ENCODE results near the gene CARMIL1.

CARMIL1 gene

GRCh38 chr6:25450469-25451198, 171.5 kb downstream of the CARMIL1 start:
- no peak for DNase-seq

DNA sequence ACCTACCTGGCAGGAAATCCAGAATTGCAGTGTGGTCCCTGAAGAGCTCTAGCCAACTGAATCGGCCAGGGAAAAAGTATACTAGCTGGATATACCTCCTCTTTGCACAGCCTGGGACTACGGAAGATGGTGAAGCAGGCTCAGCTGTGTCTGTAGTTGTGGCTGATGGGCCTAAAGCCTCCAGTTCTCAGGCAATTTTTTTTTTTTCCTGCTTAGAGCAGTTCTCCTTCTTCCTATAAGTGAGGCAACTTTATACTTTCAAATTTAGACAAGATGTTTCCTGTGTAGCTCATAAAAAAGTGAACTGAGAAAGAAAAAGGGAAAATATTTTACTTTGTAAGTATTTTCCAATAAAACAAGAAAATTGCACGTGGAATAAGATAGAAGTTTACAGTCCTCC, 172.9 kb downstream of the CARMIL1 start:
- no peak for DNase-seq

DNA sequence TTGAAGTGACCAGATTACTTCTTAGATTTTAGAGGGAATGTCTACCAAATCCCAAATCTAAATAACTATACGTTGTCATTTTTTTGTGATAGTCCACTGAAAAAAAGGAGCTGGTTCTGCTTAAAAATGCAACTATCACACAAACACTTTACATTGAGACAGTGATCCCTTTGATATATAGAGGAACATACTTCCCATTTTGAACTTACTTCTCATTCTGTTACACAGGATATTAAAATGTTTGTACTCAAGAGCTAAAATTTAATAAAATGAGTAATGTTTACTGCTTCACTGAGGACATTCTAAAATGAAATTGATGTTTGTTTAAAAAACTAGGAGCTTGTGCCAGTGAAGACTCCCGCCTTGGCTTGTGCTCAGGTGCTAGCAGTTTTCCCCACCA, 174.1 kb downstream of the CARMIL1 start:
- DNase-seq, result no peak

DNA sequence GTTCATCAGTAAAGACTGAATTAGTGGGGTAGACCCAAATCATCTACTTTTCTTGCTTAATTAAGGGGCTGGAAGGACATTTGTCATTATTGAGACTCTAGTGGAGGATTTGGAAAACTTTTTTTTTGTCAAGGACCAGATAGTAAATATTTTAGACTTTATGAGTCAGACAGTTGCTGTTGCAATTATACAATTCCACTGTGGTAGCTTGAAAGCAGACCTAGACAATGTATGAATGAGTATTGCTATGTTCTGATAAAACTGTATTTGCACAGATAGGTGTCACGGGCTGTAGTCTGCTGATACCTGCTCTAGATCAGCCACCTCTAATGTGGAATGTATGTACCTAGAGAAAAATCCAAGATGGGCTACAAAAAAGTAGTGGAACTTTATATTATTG, 175.0 kb downstream of the CARMIL1 start:
- DNase-seq, result no peak

DNA sequence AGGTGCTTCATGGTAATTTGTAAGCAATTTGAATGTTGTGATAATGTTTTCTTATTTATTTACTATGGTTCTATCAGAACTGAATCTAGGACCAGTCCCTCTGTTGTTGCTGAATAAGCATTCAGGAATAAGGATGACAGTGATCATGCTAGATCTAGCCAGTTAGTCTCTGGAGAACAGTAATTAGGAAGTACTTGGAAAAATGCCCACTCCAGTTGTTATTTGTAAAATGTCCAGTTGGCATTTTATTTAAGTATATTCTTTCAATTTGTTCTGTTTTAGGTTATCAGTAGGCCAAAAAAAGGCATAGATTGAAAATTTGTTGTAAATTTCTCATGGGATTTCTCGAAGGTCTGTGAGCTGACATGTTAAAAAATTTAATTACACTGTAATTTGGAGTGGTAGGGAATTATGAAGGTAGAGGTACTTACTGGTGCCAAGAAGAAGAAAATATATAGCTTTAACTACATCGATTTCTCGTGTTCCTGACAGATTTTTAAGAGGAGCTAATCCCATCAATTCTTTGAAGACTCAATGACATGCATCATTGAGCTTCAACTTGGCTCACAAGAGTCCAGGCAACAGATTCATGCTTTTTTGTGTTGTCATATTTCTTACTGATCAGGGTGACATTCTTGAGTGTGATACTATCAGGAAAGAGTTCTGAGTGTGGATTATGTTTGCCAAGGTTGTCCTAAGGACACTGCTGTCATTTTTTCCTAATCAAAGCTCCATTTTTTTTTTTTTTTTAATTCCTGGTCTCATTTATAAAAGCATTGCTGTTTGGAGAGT, 177.3 kb downstream of the CARMIL1 start:
- DNase-seq, result no peak

DNA sequence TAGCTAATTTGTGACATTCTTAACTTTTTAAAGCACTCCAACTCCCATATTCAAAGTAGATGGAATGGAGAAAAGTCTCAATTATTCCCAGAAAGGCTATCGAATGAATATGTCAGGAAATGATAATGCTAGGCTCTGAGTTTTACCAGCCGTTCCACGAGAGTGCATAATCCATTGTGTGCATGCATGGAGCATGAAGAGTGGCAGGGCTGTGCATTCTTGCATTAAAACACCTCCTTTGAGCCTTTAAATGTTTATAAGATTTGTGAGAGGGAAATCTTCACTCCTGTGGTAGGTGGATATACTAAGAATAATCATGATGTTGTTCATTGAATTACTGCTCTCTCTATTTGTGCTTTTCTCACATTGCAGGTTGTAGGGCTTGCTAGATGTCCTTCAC, 178.3 kb downstream of the CARMIL1 start:
- DNase-seq, result no peak

DNA sequence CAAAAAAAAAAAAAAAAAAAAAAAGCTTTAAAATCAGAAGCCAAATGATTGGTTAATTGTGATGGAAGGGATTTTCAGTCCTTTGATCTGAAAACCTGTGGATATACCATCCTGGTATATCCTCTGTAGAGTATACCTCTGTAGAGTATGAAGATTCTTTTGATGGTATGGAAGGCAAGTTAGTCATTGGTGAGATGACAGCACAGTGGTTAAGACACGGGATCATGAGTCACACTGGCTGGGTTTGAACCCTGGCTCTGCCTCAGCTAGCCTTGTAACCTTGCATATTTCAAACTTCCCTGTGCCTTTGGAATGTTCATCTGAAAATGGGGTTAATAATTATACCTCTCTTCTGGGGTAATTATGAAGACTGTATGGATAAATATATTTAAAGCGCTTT, 179.3 kb downstream of the CARMIL1 start:
- DNase-seq, result no peak

- no peak for DNase-seq
Measured at GRCh38 chr6:25462235-25462897, 183.2 kb downstream of the CARMIL1 start.

DNA sequence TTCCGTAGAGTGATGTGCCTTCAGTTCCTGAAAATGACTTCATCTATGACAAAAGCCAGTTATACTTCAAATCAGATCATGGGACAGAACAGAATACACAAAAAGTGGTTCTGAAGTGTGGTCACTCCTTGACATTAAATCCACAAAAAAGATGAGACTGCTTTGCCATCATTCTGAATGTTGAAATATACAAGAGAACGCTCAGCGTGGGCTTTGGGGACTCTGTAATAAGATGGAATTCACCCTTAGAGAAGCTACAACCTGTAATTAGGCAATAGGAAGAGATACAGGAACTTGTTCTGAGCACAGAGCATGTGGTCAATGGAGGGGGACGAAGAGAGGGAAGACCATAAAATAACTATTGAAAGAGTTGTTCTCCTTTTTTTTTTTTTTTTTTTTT, 184.3 kb downstream of the CARMIL1 start:
- DNase-seq, result peak in 1 of 2 experiments; percentile 22

DNA sequence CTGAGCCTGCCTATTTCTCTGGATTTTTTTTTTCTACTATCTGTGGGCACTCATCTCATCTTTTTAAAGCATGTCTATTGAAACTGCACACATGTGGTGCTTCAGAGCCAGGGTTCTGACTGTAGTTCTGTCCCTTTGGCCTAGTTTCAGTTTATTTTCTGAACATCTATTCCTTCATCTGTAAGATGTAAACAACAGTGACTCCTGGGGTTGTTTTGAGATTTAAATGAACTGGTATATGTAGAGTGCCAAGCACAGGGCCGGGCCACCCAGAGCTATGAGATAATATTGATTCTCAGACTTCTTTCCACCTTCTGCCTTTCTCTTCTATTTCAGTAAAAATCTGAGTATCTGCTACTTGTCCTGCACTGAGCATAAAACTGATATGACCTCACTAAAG, 185.1 kb downstream of the CARMIL1 start:
- no peak for DNase-seq

GRCh38 chr6:25465941-25466340, 186.8 kb downstream of the CARMIL1 start:
- no peak for DNase-seq

DNA sequence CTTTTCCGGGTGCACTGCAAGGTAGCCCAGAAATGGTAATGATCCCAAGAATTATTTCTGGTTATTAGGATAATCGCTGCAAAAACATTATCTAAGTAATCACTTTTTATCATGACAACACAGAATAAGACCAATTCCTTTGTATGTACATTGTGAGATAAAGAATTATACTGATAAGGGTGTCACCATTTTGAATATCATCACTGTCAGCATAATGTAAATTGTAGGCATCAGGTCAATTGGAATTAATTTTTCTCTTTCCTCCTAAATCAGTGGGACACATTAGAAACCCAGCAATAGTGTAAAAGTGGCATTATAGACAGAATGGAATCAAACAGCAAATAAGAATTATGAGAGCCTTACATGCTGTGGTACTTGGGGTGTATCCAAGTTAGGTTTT, 189.7 kb downstream of the CARMIL1 start:
- DNase-seq, result no peak

GRCh38 chr6:25469797-25470388, 190.7 kb downstream of the CARMIL1 start:
- no peak for DNase-seq

GRCh38 chr6:25472306-25472705, 193.1 kb downstream of the CARMIL1 start:
- no peak for DNase-seq

DNA sequence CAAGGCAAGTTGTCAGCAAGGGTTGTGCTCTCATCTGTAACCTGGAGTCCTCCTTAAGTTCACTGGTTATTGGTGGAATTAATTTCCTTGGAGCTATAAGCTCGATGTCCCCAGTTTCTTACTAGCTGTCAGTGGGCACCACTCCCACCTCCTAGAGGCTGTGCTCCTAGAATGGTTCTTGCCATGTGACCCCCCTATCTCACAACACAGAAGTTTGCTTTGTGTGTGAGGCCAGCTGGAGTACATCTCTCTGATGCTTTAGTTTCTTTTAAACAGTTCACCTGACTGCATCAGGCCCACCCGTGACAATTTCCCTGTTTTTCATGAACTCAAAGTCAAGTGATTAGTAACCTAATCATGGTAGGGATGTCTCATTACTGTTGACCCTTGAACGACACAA, 193.7 kb downstream of the CARMIL1 start:
- DNase-seq, result no peak

GRCh38 chr6:25473447-25473846, 194.3 kb downstream of the CARMIL1 start:
- no peak for DNase-seq

- no peak for DNase-seq
Measured at GRCh38 chr6:25476126-25476525, 197.0 kb downstream of the CARMIL1 start.

- DNase-seq, result no peak
Measured at GRCh38 chr6:25477006-25477590, 197.9 kb downstream of the CARMIL1 start.

DNA sequence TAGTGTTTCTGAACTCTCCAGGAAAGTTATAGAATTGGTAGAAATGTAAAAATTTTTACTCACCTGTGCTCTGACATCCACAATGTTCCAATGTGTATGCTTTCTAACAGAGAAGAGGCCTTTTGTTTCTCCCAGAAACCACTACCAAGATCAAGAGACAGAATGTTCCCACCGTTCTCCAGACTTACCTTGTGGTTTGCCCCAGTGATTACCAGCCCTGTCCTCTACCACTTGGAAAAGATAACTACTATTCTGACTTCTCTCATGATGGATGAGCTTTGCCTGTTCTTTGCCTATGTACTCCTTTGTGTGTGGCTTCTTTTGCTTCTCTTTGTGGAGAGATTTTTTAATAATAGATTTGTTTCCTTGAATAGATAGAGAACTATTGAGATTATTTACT, 199.8 kb downstream of the CARMIL1 start:
- DNase-seq, result no peak

- no peak for DNase-seq
Measured at GRCh38 chr6:25481267-25481666, 202.1 kb downstream of the CARMIL1 start.

GRCh38 chr6:25482996-25483395, 203.8 kb downstream of the CARMIL1 start:
- DNase-seq, result no peak

DNA sequence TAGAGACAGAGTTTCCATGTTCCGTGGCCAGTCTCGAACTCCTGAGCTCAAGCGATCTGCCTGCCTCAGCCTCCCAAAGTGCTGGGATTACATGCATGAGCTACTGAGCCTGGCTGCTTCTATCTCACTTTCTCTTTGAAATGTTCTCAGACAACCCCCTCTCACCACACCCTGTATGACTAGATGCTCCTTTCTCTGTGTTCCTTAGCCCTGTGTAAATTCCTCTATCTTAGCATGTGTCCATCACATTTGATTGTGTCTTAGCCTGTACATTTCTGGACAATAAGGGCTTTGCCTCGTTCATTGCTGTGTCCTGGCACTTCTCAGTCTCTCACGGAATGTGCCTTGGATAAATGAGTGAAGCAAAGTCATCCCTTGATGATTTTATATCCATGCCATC, 204.8 kb downstream of the CARMIL1 start:
- no peak for DNase-seq

DNA sequence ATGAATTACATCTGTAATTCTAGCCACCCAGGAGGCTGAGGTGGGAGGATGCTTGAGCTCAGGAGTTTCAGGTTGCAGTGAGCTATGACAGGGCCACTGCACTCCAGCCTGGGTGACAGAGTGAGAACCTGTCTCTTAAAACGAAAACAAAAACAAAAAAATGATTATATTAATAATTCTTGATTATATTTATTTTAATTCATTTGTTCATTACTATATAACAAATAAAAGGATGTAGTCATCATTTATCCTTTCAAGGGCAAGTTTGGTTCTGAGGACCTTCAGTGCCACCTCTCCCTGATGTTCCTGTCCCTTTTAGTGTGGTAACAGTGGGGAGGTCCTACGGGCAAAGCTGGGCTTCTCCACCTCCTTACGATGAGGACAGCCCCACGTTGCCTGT, 205.7 kb downstream of the CARMIL1 start:
- DNase-seq, result no peak
